Skin of body (tissue), 2 donors: ENCODE results near the gene GDF11. TPM values are rescaled to one million over a fixed set of nuclear protein-coding genes. Genes with fewer than 3 reads are reported as not detected.

Experiments used
- DNase-seq: peaks from one replicate; lab custom pipeline; 2025; lab: John Stamatoyannopoulos, UW
- total RNA-seq: library from RNA; depleted of rRNA; stranded (reverse); fragments of >200 nt; gene quantifications from one replicate; pipeline ENCODE4 v1.2.3, GENCODE V29; 2014

GDF11 gene
- total RNA-seq, 1 donor from 2014 or later, result 3.0 TPM

- DNase-seq, result no peak
Measured at GRCh38 chr12:55707219-55707671, 35.7 kb upstream of the GDF11 start.

- peak; percentile 12 for DNase-seq
Measured at GRCh38 chr12:55707841-55708694, 34.9 kb upstream of the GDF11 start, which contains the start of gene ITGA7. TSS of gene ITGA7 (minus strand) at chr12:55707904. CDS start at chr12:55707682, 222 bp downstream.

GRCh38 chr12:55708695-55709233 lies 34.2 kb upstream of the GDF11 start:
- DNase-seq, result peak; percentile 17

- peak; percentile 26 for DNase-seq
Measured at GRCh38 chr12:55711786-55712553, 31.0 kb upstream of the GDF11 start.

- no peak for DNase-seq
Measured at GRCh38 chr12:55712700-55713415, 30.1 kb upstream of the GDF11 start.

- DNase-seq, result no peak
Measured at GRCh38 chr12:55713721-55714120, 29.2 kb upstream of the GDF11 start.

GRCh38 chr12:55715169-55715764 lies 27.7 kb upstream of the GDF11 start:
- no peak for DNase-seq

- DNase-seq, result peak; percentile 81
Measured at GRCh38 chr12:55715833-55716581, 26.9 kb upstream of the GDF11 start, which contains the start of gene BLOC1S1. TSS of gene BLOC1S1 (plus strand) at chr12:55716046. CDS start at chr12:55716052, 6 bp downstream.

- DNase-seq, result no peak
Measured at GRCh38 chr12:55716582-55716957, 26.4 kb upstream of the GDF11 start.

- DNase-seq, result peak; percentile 19
Measured at GRCh38 chr12:55717011-55718007, 25.6 kb upstream of the GDF11 start.

GRCh38 chr12:55718015-55718414 lies 24.9 kb upstream of the GDF11 start:
- peak; percentile 61 for DNase-seq

GRCh38 chr12:55718624-55719275 lies 24.2 kb upstream of the GDF11 start:
- peak; percentile 78 for DNase-seq

- DNase-seq, result no peak
Measured at GRCh38 chr12:55719371-55719770, 23.6 kb upstream of the GDF11 start.

- no peak for DNase-seq
Measured at GRCh38 chr12:55720071-55720564, 22.8 kb upstream of the GDF11 start, which contains the start of gene RDH5. TSS of gene RDH5 (plus strand) at chr12:55720393. CDS start at chr12:55721185, 792 bp downstream.

- peak; percentile 48 for DNase-seq
Measured at GRCh38 chr12:55720894-55721444, 22.0 kb upstream of the GDF11 start.

GRCh38 chr12:55721601-55722213 lies 21.2 kb upstream of the GDF11 start:
- no peak for DNase-seq

- no peak for DNase-seq
Measured at GRCh38 chr12:55722948-55723347, 20.0 kb upstream of the GDF11 start.
